Right ventricle myocardium superior (tissue), 1 donor: Measurements from ENCODE around the gene SH3PXD2B. TPM values are rescaled to one million over a fixed set of nuclear protein-coding genes. Genes with fewer than 3 reads are reported as not detected.

ENCODE experiments used
- ATAC-seq: fragments of 200-7000 bp; cut with Tn5 transposase; one replicate; pipeline ENCODE4 v1.9.1; 2020; ENCODE audit warnings: mild to moderate bottlenecking; ENCODE audit not compliant: poor library complexity
- DNase-seq: peaks from one replicate; pipeline ENCODE4 v3.0.0-alpha.2; 2020
- intact Hi-C: fragments of 100-400 bp; cut with DNase I; formaldehyde crosslinking; loops from one replicate; pipeline ENCODE4 v1.11.2; 2022
- total RNA-seq: library from RNA; stranded (reverse); fragmentation: NEBNext Ultra II Directional; extraction: Animal tissue kit (Norgen Biotek cat#: 25700); gene quantifications from one replicate; pipeline ENCODE4 v1.2.1, GENCODE V29; 2021
- donor health status: DM: no; HTN: yes; CAD: no; lungs with severe emphysema.

Gene SH3PXD2B
- total RNA-seq, 1 donor from 2014 or later, result 5.3 TPM

DNA sequence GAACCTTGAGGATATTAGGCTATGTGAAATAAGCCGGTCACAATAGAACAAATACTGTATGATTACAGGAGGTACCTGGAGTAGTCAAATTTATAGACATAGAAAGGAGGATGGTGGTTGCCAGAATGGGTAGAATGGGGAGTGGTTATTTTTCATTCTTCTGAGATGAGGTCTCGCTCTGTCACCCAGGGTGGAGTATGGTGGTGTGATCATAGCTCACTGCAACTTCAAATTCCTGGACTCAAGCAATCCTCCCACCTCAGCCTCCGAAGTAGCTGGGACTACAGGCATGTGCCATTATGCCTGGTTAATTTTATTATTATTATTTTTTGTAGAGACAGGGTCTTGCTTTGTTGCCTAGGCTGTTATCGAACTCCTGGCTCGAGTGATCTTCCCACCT lies 27.1 kb downstream of the SH3PXD2B start:
- no peak for DNase-seq
- intact Hi-C loops, result no loop called here
- no peak for ATAC-seq

DNA sequence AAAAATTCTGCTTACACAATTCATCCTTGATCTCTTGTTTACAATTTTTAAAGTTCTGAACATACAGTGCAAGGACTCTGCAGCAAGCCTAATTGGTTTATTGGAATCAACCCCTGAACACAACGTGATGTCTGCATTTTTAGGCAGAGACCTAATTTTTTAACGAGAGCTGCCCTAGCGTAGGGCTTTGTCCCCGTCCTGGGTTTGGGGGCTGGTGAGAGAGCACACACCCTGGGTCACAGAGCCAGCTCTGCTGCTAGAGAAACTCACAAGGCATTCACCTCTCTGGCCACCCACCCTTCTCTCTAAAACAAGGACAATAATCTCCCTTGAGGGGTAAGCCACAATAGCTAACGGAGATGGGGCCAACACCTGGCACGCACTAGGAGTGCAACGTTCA lies 28.2 kb downstream of the SH3PXD2B start:
- ATAC-seq (no peak), DNase-seq (no peak)
- intact Hi-C loops, result no loop called here

DNA sequence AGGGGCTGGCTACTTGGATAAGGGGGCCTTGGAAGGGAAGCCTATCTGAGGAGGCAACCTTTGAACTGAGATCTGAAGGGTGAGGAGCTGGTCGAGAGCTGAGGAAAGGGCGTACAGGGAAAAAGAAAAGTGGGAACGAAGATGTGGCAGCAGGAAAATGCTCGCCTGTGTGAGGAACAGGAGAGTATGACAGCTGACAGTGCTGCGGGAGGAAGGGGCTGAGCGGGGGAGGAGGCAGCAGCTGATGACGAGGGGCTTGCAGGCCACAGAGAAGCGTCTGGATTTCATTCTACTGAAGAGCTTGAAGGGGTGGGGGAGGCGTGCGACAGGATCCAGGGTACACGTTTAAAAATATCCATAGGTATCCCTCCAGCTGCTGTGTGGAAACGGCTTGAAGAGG lies 28.9 kb downstream of the SH3PXD2B start:
- intact Hi-C loops, result no loop called here
- DNase-seq (no peak), ATAC-seq (no peak)

DNA sequence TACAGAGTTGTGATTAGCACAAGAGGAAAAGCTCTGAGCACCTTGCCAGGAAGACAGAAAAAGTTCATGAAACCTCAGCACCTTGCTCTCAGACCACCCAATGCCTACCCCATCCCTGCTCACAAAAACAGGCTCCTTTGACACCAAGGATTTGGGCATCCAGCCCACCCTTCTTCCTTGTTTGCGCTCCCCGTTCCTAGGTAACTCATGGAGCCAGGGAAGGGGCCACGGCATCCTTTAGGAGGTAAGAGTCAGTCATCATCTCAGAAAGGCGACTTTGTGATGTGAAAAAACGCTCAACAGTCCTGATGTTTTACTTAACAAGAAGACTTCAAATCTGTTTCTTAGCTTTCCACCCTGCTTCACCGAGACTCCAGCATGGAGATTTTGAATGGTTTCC lies 29.5 kb downstream of the SH3PXD2B start:
- ATAC-seq (no peak), DNase-seq (no peak)
- intact Hi-C loops, result no loop called here

DNA sequence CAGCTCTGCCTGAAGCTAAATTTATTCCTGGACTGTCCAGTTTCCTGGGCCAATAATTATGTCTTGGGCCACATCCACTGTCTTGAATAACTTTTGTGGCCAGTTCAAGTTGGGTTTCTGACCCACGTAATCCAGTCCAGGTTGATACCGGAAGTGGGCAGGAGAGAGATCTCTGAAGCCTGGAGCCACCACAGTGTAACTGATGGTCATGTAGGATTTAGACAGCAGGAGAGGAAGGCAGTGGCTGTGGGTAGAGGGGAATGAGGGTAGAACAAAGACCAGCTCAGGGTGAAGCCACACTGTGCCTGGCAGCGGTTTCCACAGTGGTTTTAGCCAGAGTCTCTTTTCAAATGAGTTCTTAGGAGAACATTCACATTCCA lies 30.2 kb downstream of the SH3PXD2B start:
- DNase-seq (no peak), ATAC-seq (no peak)
- intact Hi-C loops, result no loop called here

DNA sequence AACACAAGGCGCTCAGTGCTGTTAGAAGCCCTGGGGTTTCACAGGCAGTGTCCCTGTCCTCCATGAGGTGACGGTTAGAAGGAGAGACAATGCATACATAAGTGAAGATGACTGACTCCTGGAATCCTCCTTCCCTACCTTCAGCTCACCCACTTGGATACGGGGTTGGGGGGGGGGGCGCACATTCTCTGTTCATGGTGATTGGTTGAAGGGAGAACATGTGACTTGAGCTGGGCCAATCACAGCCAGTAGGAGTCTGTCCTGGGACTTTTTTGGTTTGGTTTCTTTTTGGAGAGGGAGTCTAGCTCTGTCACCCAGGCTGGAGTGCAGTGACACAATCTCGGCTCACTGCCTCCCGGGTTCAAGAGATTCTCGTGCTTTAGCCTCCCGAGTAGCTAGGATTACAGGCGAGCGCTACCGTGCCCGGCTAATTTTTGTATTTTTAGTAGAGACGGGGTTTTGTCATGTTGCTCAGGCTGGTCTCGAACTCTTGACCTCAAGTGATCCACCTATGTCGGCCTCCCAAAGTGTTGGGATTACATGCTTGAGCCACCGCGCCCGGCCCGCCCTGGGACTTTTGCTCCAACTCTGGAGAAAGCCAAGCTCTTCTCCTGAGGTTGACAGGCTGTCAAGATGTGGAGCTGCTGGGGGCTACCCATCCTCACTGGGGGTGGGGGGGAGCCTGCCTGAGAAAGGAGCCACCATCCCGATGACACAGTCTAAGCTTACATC lies 30.8 kb downstream of the SH3PXD2B start:
- intact Hi-C loops, result no loop called here
- ATAC-seq (no peak), DNase-seq (no peak)

DNA sequence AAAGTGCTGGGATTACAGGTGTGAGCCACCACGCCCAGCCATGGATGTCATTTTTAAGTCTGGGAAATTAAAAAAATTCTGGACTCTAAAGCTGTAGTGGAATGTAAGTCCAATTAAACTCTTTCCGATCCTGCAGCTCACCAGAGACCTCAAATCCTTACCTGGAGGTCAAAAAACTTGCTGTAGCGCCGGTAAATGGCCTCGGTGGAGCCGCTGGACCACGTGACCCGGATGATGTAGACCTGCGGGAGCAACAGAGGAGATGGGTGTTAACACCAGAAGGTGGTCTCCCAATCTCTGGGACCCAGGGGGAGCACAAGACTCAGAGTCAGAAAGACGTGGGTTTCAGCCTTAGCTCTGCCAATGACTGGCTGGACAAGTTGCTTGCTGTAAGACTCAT lies 32.1 kb downstream of the SH3PXD2B start:
- intact Hi-C loops, result no loop called here
- DNase-seq, result no peak
- no peak for ATAC-seq

DNA sequence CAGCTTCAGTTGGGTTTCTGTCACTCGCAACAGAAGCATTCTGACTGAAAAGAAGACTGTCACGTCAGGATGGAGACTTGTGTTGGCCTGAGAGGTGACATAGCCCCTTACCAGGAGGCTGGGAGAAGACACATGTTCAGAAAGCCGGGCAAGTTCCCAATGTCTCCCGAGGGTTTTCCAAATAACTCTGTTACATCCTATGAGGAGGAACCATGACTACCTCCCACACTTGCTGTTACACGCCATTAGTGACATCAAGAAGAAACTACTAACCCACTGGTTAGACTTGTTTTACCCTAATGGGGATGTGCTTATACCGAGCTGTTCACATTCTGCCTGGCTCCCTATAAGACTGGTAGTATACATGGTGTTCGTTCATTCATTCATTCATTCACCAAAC lies 33.3 kb downstream of the SH3PXD2B start:
- intact Hi-C loops, result no loop called here
- no peak for ATAC-seq
- no peak for DNase-seq

DNA sequence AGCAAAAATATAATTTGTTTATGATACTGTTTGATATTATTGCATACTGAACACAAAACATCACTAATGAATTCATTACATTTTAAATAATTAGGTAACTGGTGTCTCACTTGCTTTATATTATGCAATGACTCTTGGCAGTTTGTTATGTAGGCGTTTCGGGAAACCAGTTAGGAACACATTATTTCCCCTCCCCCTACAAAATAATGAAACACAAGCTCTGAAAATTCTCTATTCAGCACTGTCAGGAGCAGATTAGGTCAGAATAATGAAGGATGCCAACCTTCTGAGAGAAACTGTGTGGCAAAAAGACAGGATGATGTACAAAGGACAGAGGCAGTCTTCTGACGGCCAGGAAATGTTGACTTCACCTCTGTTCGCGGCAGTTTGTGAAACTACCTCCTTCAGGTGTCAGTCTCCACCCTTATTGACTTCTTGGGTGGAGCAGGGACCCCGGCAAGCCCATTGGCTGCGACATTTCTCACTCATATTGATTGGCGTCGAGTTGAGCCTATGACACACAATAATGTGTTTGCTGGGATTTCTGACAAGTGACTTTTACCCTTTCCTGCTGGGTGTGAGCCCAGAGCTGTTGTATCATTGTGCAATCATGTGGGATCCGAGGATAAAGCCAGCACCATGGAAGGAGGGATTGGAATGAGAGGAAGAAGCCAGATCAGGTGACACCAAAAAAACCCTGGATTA lies 33.9 kb downstream of the SH3PXD2B start:
- intact Hi-C loops, result no loop called here
- DNase-seq, result peak; percentile 73
- peak; percentile 57 for ATAC-seq

DNA sequence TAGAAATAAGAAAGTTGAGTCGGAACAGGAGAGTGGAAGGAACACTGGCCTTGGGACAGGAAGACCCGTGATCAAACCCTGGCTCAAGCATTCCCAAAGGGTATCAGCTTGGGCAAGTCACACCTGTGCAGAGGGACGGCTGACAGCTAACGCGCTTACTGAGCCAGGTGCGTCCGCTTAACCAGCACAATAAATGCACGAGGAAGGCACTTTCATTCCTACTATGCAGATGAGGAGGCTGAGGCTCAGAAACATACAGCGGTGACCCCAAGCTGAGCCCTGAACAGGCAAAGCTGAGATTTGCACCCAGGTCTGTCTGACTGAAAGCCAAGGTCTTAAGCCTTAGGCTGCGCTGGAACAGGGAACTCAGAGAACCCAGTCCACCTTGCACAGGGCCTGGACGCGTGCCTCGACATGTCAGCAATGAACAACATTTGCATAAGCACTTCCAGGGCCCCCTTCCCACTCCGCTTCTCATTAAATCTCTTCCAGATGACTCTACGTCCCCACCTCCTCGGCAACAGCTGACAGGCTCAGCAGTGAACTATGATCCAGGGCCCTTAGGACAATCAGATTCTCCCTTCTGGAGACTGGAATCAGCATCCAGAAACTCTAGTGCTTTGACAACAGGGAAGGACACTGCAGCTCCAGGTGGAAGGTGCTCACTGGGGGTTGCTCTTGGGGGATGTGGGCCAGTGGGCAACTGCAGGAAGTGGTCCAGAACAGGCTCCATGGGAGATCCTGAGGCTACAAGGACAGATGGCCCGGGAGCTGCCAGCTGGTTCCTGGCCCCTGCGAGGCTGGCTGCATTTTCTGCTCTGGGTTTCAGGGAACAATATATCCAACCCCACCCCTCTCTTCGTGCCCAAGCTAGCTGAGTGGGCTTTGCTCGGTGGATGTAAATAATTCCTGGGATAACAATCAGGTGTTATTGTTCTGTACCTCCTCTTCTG lies 35.2 kb downstream of the SH3PXD2B start:
- intact Hi-C loops, result no loop called here

DNA sequence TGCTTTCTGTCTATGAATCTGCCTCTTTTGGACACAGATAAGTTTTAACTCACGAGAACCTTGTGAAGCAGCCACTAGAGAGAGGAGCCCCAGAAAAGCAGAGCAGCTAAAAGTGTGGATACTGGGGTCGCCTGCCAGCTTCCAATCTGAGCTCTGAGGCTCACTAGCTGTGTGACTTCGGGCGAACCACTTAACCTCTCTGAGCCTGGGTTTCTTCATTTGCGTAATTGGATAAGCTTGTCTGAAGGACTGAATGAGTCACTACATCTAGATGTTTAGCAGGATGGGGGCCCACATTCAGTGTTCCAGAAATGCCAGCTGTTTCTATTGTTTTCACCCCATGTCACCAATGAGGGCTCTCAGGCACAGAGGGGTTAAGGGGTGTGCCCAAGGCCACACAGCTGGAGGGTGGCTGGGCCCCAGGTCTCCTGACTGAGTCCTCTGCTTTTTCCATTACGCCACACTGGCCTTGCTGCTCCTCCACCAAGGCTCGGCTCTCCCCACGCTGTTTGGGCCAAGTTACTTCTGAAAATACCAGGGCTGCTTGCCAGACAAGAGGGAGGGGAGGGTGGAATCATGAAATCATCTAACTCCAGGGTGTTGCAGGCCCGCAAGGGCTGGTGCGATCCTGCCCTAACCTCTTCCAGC lies 36.2 kb downstream of the SH3PXD2B start:
- ATAC-seq, result peak; percentile 82
- intact Hi-C loops, result no loop called here

More for the DNA sequence above, 35.2 kb downstream of the SH3PXD2B start:
- peak; percentile 70 for DNase-seq
- peak; percentile 4 for ATAC-seq

DNA sequence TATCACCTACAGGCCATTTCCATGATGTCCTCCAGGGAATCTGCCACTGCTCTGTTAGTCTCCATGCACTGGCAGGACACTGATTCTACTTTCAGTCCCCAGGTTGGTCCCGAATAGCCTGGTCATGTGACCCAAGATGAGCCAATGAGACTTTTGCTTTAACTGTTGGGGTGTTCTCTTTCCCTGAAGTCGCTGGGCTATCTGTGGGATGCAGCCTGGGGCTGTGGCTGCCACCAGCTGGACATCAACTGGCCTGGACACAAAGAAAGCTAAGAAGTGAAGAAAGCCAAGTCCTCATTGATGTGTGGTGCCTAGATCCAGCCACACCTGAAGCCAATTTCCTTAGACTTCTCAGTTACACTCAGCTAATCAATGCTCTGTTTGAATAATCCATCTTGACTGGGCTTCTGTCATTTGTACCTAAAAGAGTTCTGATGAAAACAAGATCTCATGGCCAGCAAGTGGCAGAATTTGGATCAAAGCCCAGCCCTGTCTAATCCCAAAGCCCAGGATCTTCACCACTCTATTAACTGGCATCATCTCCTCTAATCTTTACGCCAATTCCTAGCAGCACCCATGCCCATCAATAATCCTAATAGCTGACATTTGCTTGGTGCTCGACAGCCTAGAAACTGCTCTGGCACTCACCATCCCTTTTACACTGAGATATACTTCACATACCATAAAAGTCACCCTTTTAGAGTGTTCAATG lies 37.0 kb downstream of the SH3PXD2B start:
- no peak for DNase-seq
- no peak for ATAC-seq
- intact Hi-C loops, result no loop called here

More for the DNA sequence above, 36.2 kb downstream of the SH3PXD2B start:
- peak; percentile 92 for DNase-seq

DNA sequence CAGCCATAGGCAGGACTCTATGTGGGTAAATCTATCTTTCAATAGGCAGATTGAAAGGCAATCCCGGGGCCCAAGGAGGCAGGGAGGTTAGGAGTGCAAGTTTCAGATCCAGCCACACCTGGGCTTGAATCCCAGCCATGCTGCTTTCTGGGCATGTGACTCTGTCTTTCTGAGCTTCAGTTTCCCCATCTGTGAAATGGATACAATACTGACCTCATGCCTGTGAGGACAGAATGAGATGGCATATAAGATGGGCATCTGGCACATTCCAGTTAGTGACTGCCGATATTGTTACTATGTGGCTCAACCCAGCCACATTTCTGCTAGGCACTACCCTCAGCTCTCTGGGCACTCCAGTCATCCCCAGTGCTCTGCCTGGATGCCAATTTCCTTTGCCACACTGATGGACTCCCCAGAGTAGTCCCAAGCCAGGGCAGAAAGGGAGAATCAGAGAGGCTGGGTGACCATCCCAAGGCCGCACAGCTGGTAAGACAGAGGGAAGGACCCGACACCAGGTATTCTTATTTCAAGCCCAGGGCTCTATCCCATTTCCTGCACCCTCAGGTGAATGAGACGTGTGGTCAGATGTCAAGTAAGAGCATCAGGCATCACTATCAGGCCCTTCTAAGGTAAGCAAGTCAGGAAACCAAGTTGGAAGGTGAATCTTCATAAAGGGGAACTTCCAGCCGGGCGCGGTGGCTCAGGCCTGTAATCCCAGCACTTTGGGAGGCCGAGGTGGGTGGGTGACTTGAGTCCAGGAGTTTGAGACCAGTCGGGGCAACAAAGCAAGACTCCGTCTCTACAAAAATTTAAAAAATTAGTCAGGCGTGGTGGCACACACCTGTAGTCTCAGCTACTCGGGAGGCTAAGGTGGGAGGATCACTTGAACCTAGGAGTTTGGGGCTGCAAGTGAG lies 38.7 kb downstream of the SH3PXD2B start:
- DNase-seq (no peak), ATAC-seq (no peak)
- intact Hi-C loops, result no loop called here

DNA sequence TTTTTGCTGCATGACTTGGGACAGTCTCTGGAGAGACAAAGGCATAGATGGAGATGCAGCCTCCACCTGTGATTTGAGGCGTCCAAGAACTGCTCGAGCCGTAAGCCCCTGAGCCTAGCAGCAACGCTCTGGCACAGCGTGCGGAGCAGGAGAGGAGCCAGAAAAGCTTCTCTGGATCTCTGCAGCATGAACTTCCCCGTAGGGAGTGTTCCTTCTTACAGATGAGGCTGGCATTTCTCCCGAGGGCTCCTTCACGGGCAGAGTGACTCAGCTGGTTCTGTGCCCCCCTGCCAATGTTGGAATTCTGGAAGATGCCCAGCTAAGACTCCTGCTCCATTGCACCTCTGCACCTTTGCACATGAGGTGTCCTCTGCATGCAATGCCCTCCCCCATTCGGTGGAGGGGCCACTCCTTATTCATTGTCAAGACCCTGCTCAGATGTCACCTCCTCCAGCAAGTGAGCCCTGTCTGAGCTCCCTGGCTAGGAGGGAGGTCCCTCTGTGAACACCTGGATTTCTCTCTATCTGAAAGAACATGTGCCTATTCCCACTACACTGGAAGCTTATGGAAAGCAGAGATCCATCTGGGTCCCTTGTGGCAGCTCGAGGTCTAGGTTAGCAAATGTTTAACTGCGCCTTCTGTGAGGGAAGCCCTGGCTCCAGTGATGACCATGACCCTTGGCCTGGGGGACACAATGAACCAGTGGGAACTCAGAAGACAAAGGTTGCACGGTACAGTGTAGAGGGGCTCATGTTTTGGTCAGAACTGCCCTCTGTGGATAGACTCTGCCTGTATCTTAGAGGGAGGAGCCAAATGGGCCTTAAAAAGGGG lies 39.6 kb downstream of the SH3PXD2B start:
- no peak for ATAC-seq
- DNase-seq, result peak; percentile 72
- intact Hi-C loops, result no loop called here

DNA sequence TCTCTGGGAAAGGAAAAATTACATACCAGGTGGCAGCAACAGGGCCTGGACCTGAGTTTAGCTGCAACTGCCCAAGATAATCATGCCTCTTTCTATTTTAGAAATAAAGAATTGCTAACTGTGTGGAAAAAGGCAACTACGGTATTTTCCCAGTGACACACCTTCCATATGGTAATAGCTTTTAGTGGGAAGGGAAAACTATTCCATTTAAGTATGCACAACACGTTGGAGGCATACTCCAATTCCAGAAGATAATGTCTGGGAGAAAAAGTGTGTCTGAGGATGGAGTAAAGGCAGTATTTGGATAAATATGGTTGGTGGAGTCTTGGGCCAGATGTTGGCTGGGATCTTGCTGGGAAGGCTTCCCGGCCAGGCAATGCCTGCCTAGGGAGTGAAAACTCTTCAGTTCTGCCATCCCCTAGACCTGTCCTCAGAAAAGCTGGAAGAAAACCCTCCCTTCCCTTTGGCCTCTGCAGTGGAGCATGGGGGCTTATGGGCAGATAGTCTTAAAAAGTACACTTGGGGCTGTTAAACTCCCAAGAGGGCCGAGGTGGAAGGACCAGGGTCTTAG lies 40.6 kb downstream of the SH3PXD2B start:
- ATAC-seq (no peak), DNase-seq (no peak)
- intact Hi-C loops, result no loop called here

DNA sequence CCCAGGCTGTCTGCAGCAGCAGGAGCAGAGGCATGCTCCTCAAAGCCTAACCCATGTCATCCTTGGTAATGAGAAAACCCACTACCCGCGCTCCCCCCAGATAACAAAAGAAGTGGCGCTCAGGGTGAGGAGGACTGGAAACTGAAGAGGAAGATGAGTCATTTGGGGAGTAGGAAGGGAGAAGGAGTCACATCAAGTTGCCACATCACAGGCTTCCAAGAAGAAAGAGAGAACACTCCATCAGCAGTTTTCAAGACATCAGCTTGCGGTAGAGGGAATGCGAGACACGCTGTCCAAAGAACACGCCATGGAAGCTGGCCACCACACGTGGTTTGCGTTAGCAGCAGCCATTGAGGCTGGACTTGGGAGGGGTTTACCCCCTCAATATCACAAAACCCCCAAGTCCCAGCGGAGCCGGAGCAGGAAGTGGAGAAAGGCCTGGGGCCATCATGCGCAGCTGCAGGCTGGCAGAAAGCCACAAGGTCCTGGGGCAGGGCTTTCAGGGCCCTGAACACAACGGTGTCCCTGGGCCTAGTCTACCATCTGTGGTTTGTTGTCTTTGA lies 41.5 kb downstream of the SH3PXD2B start:
- intact Hi-C loops, result no loop called here
- DNase-seq (peak; percentile 95), ATAC-seq (peak; percentile 87)
